RPMI8226 (cell line): ENCODE measurements around the gene CLEC17A.
"Not testable (repeated sequence)": the region's sequence is repeated elsewhere in the genome, so short reads cannot be mapped to it uniquely, and the experiment has no call there.

Source experiments
- DNase-seq: peaks from one replicate; pipeline ENCODE4 v3.0.0-alpha.2; 2015

Gene CLEC17A

GRCh38 chr19:14559916-14560775 is 22.7 kb upstream of the CLEC17A start:
- no peak for DNase-seq

GRCh38 chr19:14560776-14561108 is 22.1 kb upstream of the CLEC17A start:
- DNase-seq: no peak

- DNase-seq: no peak
Measured at GRCh38 chr19:14561249-14561648, 21.6 kb upstream of the CLEC17A start.

DNA sequence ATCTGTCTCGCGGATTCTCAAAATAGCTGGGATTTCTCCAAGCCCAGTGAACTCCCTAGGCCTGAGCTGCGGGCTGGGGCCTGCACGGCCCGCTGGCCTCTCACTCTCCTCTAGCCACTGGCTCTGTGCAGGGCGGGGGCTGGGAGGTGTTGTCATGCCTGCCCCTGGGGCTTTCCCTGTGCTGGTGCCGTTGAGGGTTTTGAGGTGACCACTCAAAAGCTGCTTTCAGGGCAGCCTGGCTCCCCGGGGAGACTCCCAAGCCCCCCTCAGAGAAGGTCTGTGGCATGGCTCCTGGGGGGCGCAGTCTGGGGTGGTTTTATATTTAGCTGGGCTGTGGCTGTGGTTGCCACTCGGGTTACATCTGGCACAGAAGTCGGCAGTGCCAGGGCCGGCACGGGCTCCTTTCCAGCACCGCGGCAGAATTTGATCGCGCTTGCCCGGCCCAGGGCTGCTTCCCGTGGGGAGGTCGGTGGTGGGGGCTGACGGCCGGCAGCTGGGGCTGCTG is 21.0 kb upstream of the CLEC17A start:
- DNase-seq: no peak

DNA sequence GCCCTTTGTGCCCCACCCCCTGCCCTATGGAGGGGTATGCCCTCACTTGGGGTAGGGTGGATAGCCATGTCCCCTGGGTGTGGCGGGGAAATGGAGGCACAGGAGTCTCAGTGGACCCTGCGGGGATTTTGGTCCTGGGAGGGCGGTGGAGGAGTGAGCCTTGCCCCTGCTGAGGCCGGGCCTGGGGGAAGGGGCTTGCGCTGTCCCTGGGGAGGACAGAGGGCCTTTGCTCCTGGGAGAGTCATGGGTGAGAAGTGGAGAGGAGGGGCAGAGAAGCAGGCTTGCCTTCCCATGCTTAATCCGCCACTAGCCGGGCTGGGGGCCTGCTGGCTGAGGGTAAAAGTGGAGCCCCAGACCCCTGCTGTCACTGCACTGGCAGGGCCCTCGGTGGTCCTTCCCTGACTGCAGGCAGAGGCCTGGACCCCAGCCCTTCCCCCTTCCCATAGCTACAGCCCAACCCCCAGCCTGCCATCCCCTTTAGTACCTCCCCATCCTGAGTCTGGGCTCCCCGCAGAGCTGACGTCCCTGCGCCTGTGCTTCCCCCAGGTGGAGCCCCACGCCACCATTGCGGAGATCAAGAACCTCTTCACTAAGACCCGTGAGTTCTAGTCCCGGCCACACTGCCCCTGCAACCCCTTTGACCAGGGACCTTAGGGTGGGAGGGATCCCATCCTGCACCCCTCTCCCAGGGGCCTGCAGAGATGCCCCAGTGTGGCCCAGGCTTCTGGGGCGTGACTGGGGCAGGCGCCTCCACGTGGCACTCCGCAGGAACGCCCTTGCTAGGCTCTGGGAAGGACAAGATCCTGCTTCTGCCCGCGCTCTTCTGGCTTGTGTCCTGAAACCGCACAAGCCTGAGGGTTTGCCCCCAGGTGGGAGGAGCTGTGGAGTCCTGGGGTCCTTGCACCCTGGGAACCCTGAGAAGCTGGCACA is 20.0 kb upstream of the CLEC17A start:
- no peak for DNase-seq

DNA sequence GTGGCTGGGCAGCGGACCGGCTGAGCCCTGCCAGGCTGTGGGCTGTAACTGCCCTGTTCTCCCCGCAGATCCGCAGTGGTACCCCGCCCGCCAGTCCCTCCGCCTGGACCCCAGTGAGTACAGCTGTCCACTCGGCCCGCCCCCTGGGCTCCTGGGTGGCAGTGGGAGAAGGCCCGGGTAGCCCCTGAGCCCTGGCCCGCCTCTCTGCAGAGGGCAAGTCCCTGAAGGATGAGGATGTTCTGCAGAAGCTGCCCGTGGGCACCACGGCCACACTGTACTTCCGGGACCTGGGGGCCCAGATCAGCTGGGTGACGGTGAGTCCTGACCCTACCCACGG is 19.3 kb upstream of the CLEC17A start:
- DNase-seq: no peak

DNA sequence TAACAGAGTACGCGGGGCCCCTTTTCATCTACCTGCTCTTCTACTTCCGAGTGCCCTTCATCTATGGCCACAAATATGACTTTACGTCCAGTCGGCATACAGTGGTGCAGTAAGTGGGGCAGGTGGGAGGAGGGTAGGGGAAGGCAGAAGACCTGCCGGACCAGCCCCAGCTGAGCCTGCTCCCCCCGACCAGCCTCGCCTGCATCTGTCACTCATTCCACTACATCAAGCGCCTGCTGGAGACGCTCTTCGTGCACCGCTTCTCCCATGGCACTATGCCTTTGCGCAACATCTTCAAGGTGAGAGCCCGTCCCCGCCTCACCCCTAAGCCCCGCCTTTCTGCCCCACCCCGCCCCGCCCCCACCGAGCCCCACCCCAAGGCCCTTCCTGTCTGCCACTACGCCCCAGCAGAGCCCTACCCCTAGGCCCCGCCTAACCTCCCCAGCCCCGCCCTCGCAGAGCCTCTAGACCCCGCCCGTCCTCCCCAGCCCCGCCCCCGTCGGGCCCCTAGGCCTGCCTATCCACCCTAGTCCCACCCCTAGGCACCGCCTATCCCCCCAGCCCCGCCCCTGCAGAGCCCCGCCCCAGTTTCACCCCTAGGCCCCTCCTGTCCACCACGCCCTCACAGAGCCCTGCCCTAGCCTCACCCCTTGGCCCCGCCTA is 18.8 kb upstream of the CLEC17A start:
- DNase-seq: peak; percentile 29

- DNase-seq: not testable (repeated sequence)
Measured at GRCh38 chr19:14564652-14565297, 18.1 kb upstream of the CLEC17A start.

DNA sequence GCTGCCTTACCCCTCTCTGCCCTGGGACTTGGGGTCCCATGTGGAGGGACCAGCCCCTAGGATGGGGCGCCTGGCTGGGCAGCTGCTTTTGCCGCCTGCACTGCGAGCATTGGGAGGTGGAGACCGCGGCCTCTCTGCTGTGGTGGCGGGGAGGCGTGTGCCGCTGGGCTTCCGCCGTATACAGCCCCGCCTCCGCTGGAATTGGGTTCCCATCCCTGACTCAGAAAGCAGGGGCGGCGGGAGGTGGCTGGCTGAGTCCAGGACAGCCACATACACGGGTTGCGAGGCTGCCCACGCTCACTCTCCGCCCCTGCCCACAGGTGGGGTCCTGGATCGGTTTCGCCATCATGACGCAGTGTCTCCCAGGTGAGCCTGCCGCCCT is 17.6 kb upstream of the CLEC17A start:
- DNase-seq: no peak

DNA sequence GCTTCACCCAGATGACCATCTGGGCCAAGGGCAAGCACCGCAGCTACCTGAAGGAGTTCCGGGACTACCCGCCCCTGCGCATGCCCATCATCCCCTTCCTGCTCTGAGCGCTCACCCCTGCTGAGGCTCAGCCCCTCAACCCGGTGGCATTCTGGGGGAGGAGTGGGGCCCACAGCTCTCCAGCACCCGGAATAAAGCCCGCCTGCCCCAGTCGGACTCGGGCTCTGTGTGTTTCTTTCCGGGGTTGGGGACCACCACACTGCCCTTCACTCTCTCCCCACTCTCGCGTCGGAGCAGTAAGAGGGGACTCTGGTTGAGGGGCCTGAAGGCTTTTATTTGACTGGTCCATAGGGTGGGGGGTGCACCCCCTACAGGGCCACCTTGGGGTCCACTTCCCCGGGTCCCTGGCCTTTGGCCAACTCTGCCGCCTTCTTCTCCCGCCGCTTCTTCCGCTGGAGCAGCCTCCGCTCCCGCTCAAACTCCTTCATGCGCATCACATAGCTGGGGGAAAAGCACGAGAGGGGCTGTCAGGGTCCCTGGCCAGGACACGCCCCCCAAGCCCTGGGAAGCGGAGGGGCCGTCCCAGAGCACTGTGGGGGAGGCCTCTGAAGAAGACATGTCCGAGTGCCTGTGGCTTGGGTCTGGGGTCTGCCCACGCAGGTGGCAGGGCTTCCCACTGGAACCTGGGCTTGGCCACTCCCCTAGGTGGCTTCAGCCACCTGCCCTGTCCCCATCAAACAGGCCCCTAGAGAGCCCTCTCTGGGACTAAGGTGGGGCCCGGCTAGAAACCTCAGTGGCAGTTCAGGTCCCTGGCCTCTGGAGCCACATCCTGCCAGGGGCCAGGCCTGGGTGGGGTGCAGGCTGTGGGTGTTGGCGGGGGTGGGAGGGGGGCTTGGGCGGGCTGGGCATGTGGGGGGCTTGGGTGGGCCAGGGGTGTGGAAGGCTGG is 16.8 kb upstream of the CLEC17A start:
- DNase-seq: no peak

DNA sequence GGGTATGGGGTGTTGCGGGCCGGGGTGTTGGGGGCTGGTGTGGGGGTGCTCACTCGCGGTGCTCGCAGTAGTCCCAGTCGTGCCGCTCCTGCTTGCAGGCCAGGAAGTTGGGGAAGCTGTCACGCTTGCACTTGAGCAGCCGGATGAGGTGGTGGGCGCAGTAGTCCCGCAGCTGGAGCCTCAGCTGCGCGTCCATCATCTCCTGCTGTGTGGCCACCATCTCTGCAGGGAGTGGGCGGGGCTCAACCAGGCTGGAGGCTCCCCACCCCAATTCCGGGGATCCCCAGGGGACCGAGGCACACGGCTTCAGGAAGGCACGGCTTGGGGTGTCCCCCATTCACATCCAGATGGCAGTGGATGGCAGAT is 16.2 kb upstream of the CLEC17A start:
- no peak for DNase-seq

- no peak for DNase-seq
Measured at GRCh38 chr19:14567079-14567478, 15.8 kb upstream of the CLEC17A start.

DNA sequence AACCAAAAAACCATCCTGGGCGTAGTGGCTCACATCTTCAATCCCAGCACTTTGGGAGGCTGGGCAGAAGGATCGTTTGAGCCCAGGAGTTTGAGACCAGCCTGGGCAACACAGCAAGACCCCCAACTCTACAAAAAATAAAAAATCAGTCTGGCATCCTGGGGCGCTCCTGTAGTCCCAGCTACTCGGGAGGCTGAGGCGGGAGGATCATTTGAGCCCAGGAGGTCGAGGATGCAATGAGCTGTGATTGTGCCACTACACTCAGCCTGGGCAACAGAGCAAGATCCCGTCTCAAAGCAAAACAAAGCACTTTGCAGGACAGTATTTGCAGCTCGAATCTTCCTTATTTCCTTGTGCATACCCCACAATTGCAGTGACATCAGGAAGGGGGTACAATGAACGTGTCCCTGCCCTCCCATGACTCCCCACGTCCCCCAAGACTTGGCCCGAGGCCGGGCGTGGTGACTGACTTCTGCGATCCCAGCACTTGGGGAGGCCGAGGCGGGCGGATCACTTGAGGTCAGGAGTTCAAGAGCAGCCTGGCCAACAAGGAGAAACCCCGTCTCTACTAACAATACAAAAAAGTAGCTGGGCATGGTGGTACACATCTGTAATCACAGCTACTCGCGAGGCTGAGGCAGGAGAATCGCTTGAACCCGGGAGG is 11.9 kb upstream of the CLEC17A start:
- DNase-seq: no peak

DNA sequence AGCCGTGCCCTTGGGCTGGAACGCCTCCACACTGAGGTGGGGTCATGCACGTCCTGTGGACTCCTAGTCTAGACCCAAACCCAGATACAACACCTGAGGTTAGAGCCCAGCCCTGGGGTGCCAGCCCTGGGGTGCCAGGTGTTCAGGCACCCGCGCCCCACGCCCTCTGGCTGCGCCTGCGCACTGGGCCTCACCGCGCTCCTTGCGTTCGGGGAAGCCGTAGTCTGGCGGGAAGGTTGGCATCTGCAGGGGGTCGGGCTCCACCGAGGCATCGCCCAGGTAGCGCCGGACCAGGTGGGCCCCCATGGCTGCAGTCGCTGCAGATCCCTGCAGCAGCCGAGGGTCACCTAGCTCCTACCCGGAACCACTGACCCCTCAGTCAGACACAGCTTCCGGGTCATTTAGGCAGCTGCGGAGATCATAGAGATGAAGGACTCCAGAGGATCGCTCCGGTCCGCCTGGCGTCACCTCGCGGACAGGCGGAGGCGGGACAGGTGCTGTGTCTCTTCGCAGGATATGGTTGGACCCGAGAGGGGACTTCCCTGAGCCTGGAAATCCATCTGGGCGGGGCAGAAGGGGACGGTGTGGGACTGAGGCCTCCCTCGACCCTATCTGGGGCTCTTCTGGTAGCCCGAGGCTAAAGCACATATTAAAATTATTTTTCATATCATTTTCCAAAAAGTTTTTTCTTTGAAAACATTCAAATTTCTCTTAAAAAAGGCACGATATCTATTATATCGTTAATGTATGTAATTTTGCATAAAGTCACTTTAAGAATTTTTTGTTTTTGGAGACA is 11.0 kb upstream of the CLEC17A start, which contains the start of gene NDUFB7:
NDUFB7 (minus strand) TSS at position 372 of the 796 bp plus-strand sequence; CDS start at position 306, 66 bp downstream.
- DNase-seq: peak; percentile 96

DNA sequence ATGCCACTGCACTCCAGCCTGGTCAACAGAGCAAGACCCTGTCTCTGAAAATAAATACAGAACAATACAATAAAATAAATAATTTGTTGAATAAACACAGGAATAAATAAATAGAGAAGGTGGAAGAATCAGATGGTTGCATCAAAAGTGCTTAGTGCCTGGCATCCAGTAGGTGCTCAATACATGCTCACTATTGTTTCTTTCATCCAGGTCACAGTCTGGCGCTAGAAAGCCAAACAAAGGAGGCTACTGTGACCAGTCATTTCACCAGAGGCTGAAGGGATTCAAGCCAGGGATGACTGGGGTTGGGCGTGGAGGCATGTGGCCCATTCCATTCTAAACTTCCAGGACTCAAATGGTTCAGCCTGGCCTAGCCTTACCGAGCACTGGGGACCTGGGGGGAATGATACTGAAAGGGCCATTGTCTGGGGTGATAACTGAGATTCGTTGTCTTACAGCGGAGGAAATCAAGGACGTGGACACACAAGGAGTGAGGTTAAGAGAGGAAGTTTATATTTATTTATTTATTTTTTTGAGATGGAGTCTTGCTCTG is 7.4 kb upstream of the CLEC17A start:
- DNase-seq: no peak

DNA sequence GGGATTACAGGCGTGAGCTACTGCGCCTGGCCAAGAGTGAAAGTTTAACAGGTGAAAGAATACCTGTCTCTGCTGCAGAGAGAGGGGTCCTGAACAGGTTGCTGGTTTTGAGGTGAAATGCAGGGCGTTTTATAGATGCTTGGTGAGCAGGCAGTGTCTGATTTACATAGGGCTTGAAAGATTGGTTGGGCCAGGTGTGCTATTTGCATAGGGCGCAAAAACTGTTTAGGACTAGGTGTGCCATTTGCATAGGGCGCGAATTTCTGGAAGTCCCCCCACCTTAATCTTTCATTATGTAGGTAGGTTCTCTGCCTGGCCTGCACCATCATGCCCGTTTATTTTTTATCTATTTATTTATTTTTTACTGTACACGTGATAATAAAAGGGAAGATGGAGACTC is 6.5 kb upstream of the CLEC17A start:
- DNase-seq: no peak

GRCh38 chr19:14577264-14577663 is 5.6 kb upstream of the CLEC17A start:
- DNase-seq: no peak

GRCh38 chr19:14577885-14578427 is 4.9 kb upstream of the CLEC17A start:
- DNase-seq: peak; percentile 33

DNA sequence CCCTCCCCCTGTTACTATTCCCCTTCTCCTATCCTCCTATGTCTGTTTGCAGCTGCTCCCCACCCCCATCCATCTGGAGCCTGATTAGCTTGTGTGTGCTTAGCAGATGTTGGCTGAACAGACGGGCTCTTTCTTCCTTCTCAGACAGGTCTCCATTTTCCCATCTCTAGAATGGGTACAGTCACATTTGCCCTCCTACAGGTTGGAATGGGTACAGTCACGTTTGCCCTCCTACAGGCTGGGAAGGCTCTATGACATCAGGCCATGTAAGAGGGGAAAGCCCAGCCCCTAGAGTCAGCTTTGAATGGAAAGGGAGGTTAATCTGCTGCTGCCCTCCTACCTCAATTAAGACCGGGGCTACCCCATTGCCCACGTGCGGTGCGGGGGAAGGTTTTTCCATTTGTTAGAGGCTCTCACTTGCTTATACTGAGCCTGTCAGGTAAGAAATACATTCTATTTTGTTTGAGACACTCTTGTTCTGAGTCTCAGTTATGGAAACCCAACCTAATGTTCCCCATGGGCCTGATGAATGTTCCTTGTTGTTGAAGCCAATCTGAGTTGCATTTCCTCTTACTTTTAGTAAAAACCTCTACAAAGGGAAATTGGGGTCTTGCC is 2.2 kb upstream of the CLEC17A start:
- peak; percentile 57 for DNase-seq
